Measurements from ENCODE around the gene TRABD2A.

The TRABD2A gene

DNA sequence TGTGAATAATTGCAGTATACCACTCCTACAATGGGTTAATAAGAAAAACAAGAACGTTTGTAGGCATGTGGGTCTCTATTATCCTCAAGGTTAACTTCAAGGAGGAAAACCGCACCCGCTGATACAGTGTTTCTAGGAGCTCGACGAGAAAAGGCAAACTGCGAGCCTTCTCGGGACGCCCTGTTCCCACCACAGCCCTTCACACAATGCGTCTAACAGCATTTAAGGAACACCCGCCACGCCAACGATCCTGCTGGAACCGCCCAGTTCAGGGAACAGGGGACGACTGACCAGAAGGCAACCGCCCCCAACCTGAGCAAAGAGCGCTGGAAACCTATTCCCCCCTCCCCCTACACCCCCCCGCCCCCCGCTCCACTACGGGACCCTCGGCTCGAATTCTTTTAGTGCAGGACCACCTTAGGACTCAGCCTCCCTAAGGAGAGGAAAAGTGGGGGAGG is 23.9 kb upstream of the TRABD2A start:
- DNase-seq, result no peak

DNA sequence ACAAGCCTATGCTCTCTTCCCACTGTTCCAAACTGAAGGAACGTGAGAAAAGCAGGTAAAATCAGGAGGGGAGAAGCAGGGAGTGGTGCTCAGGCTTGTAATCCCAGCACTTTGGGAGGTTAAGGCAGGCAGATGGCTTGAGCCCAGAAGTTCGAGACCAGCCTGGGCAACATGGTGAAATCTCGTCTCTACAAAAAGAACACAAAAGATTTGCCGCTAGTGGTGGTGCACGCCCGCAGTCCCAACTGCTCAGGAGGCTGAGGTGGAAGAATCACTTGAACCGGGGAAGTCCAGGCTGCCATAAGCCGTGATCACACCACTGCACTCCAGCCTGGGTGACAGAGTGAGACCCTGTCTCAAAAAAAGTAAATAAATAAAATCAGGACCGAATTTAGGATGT is 23.3 kb upstream of the TRABD2A start:
- DNase-seq, result no peak

DNA sequence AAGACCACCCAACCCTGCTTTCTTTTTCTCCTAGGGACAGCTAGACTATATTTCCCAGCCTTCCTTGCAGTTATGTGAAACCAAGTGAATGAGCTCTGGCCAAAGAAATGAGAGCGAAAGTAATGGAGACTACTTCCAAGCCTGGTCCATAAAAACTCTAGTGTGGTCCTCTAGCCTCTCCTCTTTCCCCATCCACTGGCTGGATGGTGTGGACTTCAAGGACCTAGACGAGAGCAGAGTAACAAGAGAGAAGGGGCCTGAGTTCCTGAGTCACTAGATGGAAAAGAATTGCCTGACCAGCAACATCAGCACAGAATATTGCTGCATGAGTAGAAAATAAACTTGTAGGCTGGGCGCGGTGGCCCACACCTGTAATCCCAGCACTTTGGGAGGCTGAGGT is 21.6 kb upstream of the TRABD2A start:
- DNase-seq, result no peak

DNA sequence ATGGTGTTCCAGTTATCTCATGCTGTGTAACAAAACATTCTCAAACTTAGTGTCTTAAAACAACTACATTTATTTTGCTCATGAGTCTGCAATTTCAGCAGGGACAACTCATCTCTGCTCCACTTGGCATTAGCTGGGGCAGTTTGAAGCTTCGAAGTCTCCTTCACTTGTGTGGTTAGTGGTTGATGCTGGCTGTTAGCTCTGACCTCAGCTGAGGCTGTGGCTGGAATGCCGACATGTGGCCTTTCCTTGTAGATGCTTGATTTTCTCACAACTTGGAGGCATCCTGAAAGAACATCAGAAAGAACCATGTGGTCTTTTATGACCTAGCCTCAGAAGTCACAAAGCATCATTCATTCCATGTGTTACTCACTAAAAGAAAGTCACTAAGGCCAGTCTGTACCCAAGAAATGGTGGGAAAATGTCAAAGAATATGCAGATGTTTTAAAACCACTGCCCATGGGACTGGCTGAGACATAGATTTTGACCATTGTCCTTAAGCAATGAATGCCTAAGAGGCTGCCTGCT is 20.8 kb upstream of the TRABD2A start:
- no peak for DNase-seq

DNA sequence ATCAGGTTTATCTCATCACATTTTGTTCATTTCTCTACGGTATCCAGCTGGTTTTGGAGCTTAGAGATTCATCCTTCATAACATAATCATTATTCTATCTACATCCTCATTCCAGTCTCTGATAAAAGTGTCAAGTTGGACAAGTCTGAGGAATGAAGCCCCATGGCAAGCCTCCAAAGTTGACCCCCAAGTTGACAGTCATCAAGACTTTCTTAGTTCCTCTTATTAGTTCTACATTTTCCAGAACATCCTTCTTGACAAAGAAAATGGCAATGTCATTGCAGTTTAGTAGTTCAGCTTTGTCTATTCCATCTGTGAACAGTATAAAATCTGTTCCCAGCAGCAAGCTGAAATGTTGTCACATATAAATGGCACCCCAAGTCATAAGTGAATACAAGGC is 20.1 kb upstream of the TRABD2A start:
- no peak for DNase-seq

DNA sequence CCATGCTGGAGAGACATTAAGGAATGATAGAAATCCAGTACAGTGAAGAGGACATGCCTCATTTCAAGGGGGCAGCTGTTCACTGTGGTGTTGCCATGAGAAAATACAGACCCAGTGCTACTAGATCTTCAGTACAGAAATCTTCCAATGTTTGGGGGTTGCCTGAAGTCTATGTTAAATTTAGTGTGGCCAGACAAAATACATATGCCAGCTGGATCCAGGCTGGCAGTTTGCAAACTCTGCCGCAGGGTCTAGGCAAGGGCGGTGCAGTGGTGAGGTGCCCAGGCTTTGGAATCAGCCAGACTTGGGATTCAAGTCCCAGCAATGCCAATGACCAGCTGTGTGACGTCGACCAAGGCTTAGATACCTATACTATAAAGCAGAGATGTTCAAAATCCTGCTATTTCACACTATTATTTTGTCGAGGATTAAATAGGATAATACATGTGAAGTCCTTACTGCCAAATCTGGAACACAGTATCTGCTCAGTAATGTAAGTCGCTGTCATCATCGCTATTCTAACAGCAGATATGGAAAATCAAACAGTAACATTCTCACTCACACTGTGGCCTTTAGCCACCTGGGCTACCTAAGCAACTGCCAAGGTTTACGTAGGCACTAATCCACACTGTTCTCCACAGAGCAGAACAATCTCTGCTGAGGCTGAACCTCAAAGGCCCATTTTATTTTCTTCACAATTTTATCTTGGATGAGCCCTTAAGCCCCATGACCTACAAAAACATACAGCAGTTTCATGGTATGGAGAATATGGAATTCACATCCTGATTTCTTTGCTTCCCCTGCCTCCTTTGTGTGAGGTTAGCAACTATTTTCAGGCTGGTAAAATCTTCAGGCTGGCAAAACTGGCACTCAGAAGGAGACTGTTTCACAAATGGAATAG is 18.7 kb upstream of the TRABD2A start:
- DNase-seq, result no peak

DNA sequence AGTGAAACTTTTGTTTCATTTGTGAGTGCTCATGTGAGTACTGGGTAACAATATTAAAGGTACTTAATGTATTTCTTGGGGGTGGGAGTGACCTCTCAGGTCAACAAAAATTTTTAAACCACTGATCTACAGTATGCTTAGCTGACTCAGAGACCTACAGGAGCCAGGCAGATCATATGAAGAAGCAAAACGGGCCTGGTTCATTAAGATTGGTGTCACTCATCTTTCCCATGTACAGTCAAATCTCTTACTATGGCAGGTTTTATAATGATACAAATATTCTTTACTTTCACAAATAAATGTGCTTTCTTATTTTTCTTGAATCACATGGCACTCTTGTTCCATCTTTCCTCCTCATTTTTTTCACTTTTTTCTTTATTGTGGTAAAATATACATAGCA is 16.9 kb upstream of the TRABD2A start:
- DNase-seq, result no peak

DNA sequence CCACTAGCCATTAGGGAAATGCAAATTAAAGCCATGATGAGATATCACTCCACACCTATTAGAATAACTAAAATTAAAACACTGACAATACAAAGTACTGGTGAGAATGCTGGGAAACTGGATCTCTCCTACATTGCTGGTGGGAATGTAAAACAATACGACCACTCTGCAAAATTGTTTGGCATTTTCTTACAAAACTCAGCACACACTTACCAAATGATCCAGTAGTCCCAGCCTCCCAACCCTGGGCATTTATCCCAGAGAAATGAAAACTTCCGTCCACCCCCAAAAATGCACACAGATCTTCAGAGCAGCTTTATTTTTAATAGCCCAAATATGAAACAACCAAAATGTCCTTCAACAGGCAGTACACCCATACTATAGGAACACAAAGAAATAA is 15.7 kb upstream of the TRABD2A start:
- no peak for DNase-seq

DNA sequence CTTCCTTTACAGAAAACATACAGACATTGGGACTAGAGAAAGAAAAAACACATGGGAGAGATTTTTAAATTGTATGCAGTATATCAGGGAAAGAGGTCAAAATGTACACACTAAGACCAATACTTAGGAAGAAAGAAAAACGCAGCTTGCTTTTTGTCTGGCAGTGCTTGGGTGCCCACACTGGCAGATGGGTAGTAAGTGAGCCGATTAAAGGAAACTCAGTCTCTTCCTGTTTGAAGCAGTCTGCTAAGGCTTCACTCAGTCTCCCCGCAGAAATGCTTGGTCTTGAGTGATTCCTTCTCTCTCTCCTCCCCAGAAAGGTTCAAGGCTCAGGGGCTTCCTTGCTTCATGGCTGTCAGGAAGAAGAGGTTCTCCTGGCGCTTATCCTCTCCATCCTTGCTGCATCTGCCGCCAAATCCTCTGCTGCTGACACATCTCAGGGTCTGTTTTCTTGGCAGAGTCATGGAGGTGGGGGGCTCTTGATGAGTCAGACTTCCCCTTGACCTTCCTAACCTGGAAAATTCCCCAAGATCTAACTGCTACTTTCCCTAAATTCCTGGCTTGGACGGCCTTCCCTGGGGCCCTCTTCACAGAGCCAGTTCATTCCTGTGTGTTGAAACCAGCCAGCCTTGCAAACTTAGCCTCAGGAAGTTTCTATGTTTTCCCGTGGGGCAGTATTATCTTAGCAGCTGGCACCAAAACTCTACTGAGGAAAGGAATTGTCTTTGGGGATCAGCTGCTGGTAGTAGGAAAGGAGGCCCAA is 14.1 kb upstream of the TRABD2A start:
- no peak for DNase-seq

DNA sequence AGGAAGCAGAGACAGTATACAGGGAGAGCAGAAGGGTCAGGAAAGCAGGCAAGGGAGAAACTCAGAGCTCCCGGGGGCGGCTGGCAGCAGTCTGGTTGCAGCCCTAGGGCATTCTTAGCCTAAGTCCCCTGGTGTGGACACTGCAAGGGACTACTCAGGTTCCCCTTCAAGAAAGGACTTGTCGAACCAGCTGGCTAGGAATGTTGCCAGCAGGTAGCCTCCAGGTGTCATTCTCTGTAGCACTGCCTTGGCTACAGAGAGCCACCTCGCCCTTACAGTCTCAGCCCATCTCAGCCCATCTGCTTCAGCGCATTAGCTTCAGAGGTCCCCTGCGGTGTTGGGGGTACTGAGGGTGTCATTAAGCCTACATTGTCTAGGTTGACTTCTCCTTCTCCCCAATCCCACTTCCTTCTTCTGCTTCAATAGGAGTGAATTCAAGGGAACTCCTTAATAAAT is 13.3 kb upstream of the TRABD2A start:
- DNase-seq, result no peak

DNA sequence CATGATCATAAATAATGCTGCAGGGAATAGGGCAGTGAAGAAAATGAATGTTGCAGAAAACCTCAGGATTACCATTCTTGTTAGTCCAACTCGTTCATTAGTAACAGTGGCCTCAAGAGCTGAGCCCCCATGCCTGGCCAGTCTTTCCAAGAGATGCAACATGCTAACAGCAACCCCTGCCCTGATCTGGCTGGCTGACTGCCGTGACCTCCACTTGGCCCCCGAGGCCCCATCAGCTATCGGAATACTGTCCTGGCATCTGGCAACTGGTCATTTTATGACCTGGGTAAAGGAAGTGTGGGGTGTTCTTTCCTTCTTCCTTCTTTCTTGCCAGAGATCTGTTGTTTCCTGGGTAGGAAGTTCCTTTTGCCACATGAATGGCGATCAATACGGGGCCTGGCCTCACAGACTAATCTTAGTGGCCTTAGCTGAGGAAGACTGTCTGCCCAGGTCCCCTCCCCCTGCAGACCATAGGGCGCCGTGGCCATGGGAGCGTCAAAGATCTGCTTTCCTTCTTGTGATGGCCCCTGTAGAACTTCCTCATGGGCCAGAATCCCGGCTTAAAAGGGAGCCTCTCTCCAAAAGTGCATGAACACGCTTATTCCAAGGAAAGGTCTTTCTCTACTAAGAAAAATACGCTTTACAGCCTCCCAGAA is 10.6 kb upstream of the TRABD2A start:
- DNase-seq, result no peak

DNA sequence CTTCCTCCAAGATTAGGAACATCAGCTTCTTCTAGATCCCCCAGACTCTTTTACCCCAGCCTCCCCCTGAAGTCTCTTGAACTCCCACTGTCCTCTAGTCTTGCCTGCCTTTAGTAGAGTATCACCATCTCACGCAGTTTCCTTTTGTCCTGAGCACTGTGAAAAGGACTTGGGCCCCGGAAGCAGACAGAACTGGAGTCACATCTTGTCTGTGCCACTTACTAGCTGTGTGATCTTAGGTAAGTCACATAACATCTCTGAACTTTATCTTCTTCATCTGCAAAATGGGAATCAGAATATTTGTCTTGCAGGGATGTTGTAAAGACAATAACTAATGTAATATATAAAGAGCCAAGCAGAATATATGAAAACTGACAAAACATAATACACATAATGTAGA is 8.4 kb upstream of the TRABD2A start:
- DNase-seq, result no peak

DNA sequence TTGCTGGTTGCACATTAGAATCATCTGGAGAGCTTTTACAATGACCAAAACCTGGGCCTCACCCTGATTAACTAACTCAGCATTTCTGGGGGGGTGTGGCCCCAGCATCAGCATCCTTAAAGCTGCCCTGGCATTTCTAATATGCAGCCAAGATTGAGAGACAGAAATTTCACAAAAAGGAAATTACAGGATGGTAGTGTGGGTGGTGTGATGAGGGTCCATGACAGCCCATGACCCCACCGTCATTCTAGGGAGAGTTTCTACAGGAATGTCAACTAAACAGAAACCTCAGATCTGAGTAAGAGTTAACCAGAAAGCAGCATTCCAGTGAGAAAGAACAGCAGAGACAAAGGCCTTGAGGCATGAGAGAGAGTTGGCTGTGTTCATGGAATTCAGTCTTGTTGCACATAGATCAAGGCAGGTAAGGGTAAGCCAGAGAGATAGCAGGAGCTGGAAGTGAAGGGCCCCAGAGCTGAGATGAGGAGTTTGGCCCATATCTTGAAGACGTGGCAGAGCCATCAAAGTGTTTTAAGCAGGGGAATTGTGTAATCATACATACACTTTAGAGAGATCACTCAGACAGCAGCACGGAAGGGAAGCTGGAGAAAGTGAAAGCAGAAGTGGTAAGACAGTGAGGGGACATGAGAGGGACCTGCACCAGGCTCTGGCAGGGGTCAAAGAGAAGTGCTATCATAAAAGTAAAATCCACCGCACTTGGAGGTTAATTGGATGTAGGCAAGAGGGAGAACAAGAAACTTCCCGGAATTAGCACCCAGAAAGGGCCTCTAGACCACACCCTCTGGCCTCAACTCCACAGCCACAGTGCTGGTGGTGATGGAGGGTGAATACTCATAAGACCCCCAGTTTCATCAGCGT is 7.8 kb upstream of the TRABD2A start:
- no peak for DNase-seq

DNA sequence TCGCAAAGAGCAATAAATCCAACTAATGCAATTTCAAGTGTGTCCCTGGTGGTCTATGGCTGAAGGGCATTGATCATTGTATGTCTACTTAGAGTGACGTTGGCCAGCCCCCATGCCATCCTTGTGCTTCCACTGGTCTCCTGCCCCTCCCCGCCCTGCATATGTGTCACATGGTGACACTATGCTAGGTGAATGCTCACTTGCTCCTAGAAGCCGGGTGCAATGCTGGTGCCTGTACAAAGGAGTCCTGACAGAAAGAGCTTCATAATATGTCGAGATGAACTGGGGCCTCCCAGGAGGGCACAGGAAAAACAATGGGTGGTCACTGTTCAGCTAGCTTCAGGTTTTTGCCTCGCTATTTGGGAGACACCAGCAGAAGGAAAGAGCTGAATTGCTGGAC is 5.9 kb upstream of the TRABD2A start:
- DNase-seq, result no peak

DNA sequence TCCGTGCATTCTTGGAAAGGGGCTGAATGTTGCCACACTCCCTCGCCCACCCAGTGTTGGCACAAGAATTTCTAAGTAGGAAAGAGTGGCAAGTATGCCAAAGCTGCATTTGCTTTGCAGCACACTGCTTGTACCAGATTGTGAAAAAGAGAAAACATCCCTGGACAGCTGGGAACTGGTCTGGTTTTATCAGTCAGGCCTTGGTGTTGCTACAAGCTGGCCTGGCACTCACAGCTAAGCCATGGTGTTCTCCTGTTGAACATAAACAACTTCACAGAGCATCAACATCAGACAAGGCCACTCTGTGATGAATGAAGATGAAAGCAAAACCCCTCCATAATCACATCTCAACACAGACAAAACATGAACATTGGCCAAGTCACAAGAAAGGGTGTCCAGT is 4.2 kb upstream of the TRABD2A start:
- DNase-seq, result no peak

DNA sequence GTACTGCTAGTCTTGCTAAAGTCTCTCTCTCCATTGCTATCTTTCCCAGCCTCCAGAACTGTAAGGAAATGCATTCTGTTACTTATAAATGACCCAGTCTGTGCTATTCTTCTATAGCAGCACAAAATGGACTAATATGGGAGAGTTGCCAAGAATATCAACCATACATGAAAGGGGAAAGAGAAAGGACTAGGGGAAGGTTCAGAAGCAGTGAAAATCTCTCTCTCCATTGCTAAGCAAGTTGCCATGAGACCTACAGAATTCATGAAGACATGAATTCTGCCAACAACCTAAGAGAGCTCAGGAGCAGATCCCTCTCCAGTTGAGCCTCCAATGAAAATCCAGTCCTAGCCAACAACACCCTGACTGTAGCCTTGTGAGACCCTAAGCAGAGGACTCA is 3.6 kb upstream of the TRABD2A start:
- no peak for DNase-seq

DNA sequence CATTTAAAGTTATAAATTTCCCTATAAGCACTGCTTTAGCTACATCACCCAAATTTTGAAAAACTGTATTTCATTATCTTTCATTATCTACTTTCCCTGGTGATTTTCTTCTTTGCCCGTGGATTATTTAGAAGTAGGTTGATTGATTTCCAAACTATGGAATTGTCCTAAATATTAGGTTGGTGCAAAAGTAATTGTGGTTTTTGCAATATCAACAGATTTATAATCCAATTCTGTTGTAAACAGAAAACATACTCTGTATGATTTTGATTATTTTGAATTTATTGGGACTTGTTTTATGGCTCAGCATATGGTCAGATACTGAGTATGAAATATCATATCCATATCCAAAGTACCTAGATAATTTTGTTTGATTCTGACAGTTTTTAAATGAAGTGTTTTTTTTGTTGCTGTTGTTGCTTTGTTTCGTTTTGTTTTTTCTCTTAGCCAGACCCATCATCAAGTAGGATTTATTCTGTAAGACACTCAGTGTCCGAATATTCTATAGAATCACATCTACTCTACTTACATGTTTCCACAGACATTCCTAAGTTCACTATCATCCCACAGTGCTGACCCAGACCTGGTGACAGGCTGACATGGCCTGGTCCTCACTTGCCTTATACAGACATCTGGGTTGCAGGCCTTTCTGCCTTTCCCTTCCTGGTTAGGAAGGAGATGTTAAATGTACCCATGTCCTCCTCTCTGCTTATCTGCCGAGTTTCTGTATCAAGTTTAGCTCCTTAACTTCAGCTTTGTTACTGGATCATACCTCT is 2.1 kb upstream of the TRABD2A start:
- DNase-seq, result no peak

DNA sequence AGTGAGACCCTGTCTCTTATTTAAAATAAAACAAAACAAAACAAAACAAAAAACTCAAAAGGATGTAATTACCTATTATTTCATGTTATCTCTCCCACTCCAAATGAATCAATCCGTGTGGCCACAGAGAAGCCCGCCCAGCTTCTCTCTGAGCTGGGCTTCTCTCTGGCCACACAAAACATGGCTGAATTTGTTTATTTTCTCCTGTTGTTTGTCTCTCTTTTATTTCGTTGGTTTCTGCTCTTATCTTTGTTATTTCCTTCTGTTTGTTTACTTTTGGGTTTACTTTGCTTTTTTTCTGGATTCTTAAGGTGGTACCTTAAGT is 1.5 kb upstream of the TRABD2A start:
- no peak for DNase-seq

DNA sequence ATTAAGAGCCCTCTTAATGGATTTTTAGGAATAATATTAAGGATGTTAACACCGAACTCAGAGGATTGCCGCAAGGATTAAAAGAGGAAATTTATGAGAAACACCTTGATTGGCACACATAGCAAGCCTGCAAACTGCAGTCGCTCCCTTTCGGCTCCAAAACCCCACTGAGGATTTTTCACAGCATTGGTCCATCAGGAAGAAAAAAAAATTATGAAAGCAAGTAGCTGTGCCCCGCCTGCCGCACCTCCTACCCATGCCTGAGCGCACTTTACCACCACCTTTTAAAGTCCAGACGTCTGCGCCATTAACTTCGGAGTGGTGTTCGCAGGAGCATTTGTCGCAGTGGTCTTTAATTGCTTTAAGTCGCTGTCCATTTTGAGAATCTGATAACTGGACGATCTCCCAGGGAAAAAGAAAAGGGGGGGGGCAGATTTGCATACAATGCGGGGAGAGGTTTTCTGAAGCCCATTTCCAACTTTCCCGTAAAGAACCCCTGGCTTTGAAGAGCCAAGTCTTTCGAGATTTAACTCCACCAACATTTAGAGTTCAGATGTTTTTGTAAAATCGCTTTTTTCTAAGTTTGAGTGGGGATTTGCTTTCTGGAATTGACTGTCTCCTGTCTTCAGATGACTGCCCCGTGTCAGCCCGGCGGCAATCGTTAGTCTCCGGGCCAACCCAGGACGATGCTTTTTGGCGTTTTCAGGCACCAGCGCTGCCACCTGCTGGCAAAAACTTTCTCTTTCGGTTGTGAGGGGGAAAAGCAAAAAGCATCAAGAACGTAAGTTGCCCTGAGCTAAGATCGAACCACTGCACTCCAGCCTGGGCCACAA is 913 bp upstream of the TRABD2A start:
- DNase-seq, result peak; percentile 55

DNA sequence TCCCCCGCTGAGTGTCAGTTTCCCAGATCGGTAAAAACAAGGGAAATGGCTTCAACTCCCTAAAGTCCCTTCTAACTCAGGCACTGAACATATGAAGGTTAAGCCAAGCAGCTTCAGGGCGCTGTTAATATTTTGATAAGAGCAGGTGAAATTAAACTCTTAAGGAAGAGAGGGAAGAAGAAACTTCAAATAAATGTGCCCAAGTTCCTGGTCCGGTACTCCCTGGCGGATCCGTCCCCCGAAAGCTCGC is 564 bp downstream of the TRABD2A start:
- no peak for DNase-seq

Data from 8988T (cell line).